ENCODE results near the gene SLC4A5. TPM values are rescaled to one million over a fixed set of nuclear protein-coding genes. Genes with fewer than 3 reads are reported as not detected.
A peak's percentile ranks its signal among the peaks of the same experiment; 100 is the strongest.

The SLC4A5 gene
- total RNA-seq, 1 experiment from 2014 or later = not detected

- Histone ChIP-seq H3K4me1 (replicated peaks; ENCODE audit: insufficient read depth) (no peaks in the 10 kb centered on the region), H3K27me3 (ENCODE audit: insufficient read depth, low read depth) (peaks cover 7% of the 10 kb centered on the region; the same call in 1 of the 2 replicates), H2AFZ (no peak overlapping the region), H4K20me1 (ENCODE audit: insufficient read depth) (no peaks in the 10 kb centered on the region), H3K4me3 (no peak overlapping the region), H3K4me2 (no peak overlapping the region), H3K27ac (no peak overlapping the region), H3F3A (ENCODE audit: insufficient read depth, low read depth) (no peaks in the 10 kb centered on the region), H3K9me3 (ENCODE audit: insufficient read depth, low read depth) (no peaks in the 10 kb centered on the region), H3K9me2 (ENCODE audit: insufficient read depth) (no peaks in the 10 kb centered on the region), H3K79me2 (ENCODE audit: low read depth) (no peaks in the 10 kb centered on the region), H3K36me3 (ENCODE audit: low read depth) (no peaks in the 10 kb centered on the region)
- CTCF ChIA-PET = interaction anchor here (0.9 to 1.1 kb wide), 3 partner anchors 43 to 197 kb away, joined by 3 to 6 read pairs (median 3); no protein-coding TSS in a partner anchor
- intact Hi-C loops (cut with micrococcal nuclease; ENCODE audit: unreplicated experiment) = loop anchor here (5.0 kb wide), 2 partner anchors 197 to 252 kb away; no protein-coding TSS in a partner anchor
- no TSS peak for BruUV-seq (replicated peaks)
- TF ChIP-seq EZH2 (IDR thresholded peaks at IDR 0.05; ENCODE audit: low read depth) = no peak
- TF ChIP-seq CTCF (conservative IDR thresholded peaks at IDR 0.05) = peak; percentile 96
- peak; percentile 59 to 66 for DNase-seq
- POLR2A ChIA-PET (ENCODE audit: unreplicated experiment) = interaction anchor here (0.5 kb wide), 1 partner anchor 56 kb away, joined by 4 read pairs; no protein-coding TSS in a partner anchor
Observed at GRCh38 chr2:74334931-74335333, 8.3 kb downstream of the SLC4A5 start.

GRCh38 chr2:74333896-74334586 lies 9.2 kb downstream of the SLC4A5 start:
- TF ChIP-seq CTCF (conservative IDR thresholded peaks at IDR 0.05) = no peak
- TF ChIP-seq EZH2 (IDR thresholded peaks at IDR 0.05; ENCODE audit: low read depth) = no peak
- POLR2A ChIA-PET (ENCODE audit: unreplicated experiment) = no interaction called here
- DNase-seq = no peak

GRCh38 chr2:74333175-74333574 lies 10.0 kb downstream of the SLC4A5 start:
- peak in 1 of 2 experiments; percentile 31 for DNase-seq
- Histone ChIP-seq H2AFZ (no peak overlapping the region), H3K9me2 (ENCODE audit: insufficient read depth) (no peaks in the 10 kb centered on the region), H3K27me3 (ENCODE audit: insufficient read depth, low read depth) (peaks cover 16% of the 10 kb centered on the region; the same call in 1 of the 2 replicates), H3K9me3 (ENCODE audit: insufficient read depth, low read depth) (no peaks in the 10 kb centered on the region), H3K36me3 (ENCODE audit: low read depth) (no peaks in the 10 kb centered on the region), H3K4me2 (no peak overlapping the region), H4K20me1 (ENCODE audit: insufficient read depth) (no peaks in the 10 kb centered on the region), H3K79me2 (ENCODE audit: low read depth) (no peaks in the 10 kb centered on the region), H3K4me3 (no peak overlapping the region), H3F3A (ENCODE audit: insufficient read depth, low read depth) (no peaks in the 10 kb centered on the region), H3K27ac (no peak overlapping the region), H3K4me1 (replicated peaks; ENCODE audit: insufficient read depth) (no peaks in the 10 kb centered on the region)
- ChIA-PET CTCF (interaction anchor here (0.5 kb wide), 1 partner anchor 118 kb away, joined by 3 read pairs; no protein-coding TSS in a partner anchor), POLR2A (ENCODE audit: unreplicated experiment) (no interaction called here)
- no TSS peak for BruUV-seq (replicated peaks)
- intact Hi-C loops (cut with micrococcal nuclease; ENCODE audit: unreplicated experiment) = loop anchor here (5.0 kb wide), 2 partner anchors 199 to 254 kb away; no protein-coding TSS in a partner anchor
- TF ChIP-seq CTCF (conservative IDR thresholded peaks at IDR 0.05) = peak; percentile 55; the same call in 1 of the 2 replicates
- no peak for TF ChIP-seq EZH2 (IDR thresholded peaks at IDR 0.05; ENCODE audit: low read depth)

More at GRCh38 chr2:74333896-74334586, 9.2 kb downstream of the SLC4A5 start:
- Histone ChIP-seq H3K27ac (no peak overlapping the region), H3K4me3 (no peak overlapping the region), H3F3A (ENCODE audit: insufficient read depth, low read depth) (no peaks in the 10 kb centered on the region), H3K79me2 (ENCODE audit: low read depth) (no peaks in the 10 kb centered on the region), H3K9me2 (ENCODE audit: insufficient read depth) (no peaks in the 10 kb centered on the region), H3K4me2 (no peak overlapping the region), H3K27me3 (ENCODE audit: insufficient read depth, low read depth) (peaks cover 9% of the 10 kb centered on the region; the same call in 1 of the 2 replicates), H3K9me3 (ENCODE audit: insufficient read depth, low read depth) (no peaks in the 10 kb centered on the region), H3K4me1 (replicated peaks; ENCODE audit: insufficient read depth) (no peaks in the 10 kb centered on the region), H2AFZ (no peak overlapping the region), H4K20me1 (ENCODE audit: insufficient read depth) (no peaks in the 10 kb centered on the region), H3K36me3 (ENCODE audit: low read depth) (no peaks in the 10 kb centered on the region)
- intact Hi-C loops (cut with micrococcal nuclease; ENCODE audit: unreplicated experiment) = loop anchor here (5.0 kb wide), 2 partner anchors 198 to 253 kb away; no protein-coding TSS in a partner anchor
- CTCF ChIA-PET = interaction anchor here (0.5 to 1.1 kb wide), 2 partner anchors 84 to 209 kb away, joined by 3 to 6 read pairs; no protein-coding TSS in a partner anchor
- no TSS peak for BruUV-seq (replicated peaks)
